Breast epithelium (tissue), 3 donors: ENCODE measurements around the gene ATP1A2.

Experiments used
- CTCF ChIP-seq, 3 donors: fragments of 450-650 bp; IDR thresholded peaks; one replicate each; pipeline ENCODE4 v1.5.1; 2016 to 2017; ENCODE audit warnings: antibody characterized with exemption in 3 of 3, mild to moderate bottlenecking in 3 of 3, moderate library complexity in 3 of 3
- POLR2AphosphoS5 ChIP-seq, 3 donors: sonication (generic); formaldehyde crosslinking; IDR thresholded peaks; one replicate each; pipeline ENCODE4 v1.6.1; 2017; ENCODE audit warnings: antibody characterized with exemption in 3 of 3

- TF ChIP-seq CTCF (IDR thresholded peaks at IDR 0.05) (no peak), POLR2AphosphoS5 (IDR thresholded peaks at IDR 0.05) (no peak)
These were observed 8.0 kb upstream of the ATP1A2 start for GRCh38 chr1:160107512-160107911.
